ENCODE results near the gene CHGA.

DNA sequence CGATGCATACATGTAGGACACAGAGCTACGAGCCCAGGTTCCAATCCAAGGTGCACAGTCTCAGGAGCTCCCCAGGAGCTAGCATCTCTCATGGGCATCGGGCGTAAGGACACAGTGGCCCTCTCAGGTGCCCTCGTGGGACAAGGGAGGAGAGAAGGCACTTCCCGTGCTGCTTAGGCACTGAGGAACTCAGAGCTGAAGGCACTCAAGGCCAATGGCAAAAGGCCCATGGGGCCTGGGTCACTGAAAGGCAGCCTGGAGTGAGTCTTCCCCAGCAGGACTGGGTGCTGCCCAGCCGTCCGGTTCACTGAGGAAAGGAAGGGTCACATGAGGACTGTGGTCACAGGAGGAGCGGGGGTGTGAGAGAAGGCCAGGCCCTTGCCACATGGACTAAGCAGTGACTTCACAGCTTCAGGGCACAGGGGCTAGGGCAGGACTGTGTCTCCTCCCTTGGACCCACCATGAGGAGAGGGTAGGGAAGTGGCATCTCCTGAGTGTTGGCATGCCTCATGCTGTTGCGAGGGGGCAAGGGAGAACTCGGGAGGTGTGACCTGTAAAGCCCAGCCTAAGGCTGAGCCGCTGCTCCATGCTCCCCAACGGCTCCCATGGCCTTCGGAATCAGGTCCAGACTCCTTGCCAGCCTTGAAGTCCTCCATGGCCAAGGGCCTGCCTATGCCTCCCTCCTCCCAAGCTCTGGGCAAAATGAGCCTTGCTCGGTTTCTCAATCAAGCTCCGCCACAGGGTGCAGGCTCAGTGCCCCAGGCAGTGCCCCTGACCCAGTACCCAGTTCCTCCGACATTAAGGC lies 51.8 kb downstream of the CHGA start:
- TF ChIP-seq, protein P1, sequence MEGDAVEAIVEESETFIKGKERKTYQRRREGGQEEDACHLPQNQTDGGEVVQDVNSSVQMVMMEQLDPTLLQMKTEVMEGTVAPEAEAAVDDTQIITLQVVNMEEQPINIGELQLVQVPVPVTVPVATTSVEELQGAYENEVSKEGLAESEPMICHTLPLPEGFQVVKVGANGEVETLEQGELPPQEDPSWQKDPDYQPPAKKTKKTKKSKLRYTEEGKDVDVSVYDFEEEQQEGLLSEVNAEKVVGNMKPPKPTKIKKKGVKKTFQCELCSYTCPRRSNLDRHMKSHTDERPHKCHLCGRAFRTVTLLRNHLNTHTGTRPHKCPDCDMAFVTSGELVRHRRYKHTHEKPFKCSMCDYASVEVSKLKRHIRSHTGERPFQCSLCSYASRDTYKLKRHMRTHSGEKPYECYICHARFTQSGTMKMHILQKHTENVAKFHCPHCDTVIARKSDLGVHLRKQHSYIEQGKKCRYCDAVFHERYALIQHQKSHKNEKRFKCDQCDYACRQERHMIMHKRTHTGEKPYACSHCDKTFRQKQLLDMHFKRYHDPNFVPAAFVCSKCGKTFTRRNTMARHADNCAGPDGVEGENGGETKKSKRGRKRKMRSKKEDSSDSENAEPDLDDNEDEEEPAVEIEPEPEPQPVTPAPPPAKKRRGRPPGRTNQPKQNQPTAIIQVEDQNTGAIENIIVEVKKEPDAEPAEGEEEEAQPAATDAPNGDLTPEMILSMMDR (IDR thresholded peaks at IDR 0.05), result no peak
- TF ChIP-seq POLR2A (IDR thresholded peaks at IDR 0.05), result no peak
